GM12873 (cell line): ENCODE measurements around the gene GPC6.

Source experiments
- CTCF ChIP-seq: IDR thresholded peaks from 2 replicates; pipeline ENCODE4 v1.5.1; 2012; ENCODE audit warnings: low read depth, mild to moderate bottlenecking, moderate library complexity, low read length, control low read depth; ENCODE audit not compliant: insufficient read depth; ENCODE audit errors: missing control alignments

Gene GPC6

GRCh38 chr13:94236132-94236531, 1009.5 kb downstream of the GPC6 start:
- no peak for TF ChIP-seq CTCF

DNA sequence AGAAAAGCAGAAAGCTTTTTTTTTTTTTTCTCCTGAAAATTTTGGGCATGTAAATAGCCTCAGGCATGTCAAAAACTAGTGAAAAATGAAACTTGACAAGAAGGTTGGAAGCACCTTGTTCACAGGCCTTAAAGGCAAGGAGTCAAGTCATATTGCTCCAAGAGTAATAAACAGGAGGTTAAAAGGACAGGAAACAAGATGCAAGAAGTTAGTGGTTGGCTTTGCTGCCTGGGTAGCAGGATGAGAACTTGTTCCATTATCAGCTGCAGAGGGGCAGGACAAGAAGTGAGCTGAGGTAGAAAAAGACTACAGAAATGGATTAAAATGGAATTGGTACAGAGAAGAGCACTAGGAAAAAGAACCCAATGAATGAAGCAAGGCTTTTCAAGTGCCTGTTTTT, 1010.3 kb downstream of the GPC6 start:
- no peak for TF ChIP-seq CTCF

GRCh38 chr13:94239135-94239534, 1012.5 kb downstream of the GPC6 start:
- no peak for TF ChIP-seq CTCF

- TF ChIP-seq CTCF, result no peak
Measured at GRCh38 chr13:94242554-94242953, 1015.9 kb downstream of the GPC6 start.

DNA sequence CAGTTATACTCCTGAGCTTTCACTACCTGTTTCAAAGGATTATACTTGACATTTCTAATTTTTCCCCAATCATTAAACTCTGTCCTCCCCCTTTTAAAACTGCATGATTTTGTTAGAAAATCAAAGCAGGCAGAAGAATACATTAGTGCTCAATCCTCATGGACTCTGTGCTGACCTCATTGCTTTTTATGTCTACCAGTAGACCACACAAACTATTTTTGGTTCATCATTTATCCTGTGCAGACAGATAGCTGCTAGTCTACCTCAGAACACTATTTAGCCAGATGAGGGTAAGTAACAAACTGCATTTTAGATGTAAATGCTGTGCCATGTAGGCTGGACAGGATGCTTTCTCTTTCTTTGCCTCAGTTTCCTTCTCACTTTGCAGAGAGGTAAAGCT, 1016.9 kb downstream of the GPC6 start:
- TF ChIP-seq CTCF, result no peak

GRCh38 chr13:94246495-94246894, 1019.9 kb downstream of the GPC6 start:
- TF ChIP-seq CTCF, result no peak

DNA sequence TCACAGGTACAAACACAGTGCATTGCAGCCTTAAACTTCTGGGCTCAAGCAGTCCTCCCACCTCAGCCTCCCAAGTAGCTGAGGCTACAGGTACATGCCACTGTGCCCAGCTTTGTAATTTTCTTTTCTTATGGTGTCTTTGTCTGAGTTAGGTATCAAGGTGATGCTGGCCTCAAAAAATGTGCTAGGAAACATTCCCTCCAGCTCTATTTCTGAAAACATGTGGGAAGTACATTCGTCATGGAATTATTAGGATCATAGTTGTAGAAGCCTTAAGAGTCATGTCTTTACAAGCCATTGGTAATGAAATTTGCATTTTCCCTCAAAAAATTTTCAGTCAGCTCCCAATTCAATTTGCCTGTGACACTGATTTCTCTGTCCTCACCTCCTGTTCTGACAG, 1021.3 kb downstream of the GPC6 start:
- TF ChIP-seq CTCF, result no peak
